Ramos (cell line): ENCODE measurements around the gene HMX2.

ENCODE experiments used
- in situ Hi-C: fragments of 300-500 bp; cut with MboI; formaldehyde crosslinking; loops from one replicate; pipeline ENCODE4 v1.14.3; 2022; ENCODE audit warnings: low sequenced_read_pairs; ENCODE audit not compliant: unreplicated experiment

Gene HMX2

GRCh38 chr10:123147635-123148413 lies at the start of gene HMX2:
TSS of gene HMX2 (plus strand) at chr10:123148136. CDS start at chr10:123148379, 243 bp downstream.
- in situ Hi-C loops: no loop called here

- in situ Hi-C loops: no loop called here
Measured at GRCh38 chr10:123100030-123100762, 47.7 kb upstream of the HMX2 start.

- in situ Hi-C loops: no loop called here
Measured at GRCh38 chr10:123101872-123102271, 46.1 kb upstream of the HMX2 start.

- in situ Hi-C loops: no loop called here
Measured at GRCh38 chr10:123102673-123103072, 45.3 kb upstream of the HMX2 start.

- in situ Hi-C loops: no loop called here
Measured at GRCh38 chr10:123103944-123104343, 44.0 kb upstream of the HMX2 start.

GRCh38 chr10:123109466-123109865 lies 38.5 kb upstream of the HMX2 start:
- in situ Hi-C loops: no loop called here

- in situ Hi-C loops: no loop called here
Measured at GRCh38 chr10:123117644-123118417, 30.1 kb upstream of the HMX2 start.

GRCh38 chr10:123119081-123119480 lies 28.9 kb upstream of the HMX2 start:
- in situ Hi-C loops: no loop called here

- in situ Hi-C loops: no loop called here
Measured at GRCh38 chr10:123126246-123126645, 21.7 kb upstream of the HMX2 start.

GRCh38 chr10:123129618-123130271 lies 18.2 kb upstream of the HMX2 start:
- in situ Hi-C loops: loop anchor here (5.0 kb wide), 1 partner anchor 423 kb away; no protein-coding TSS in a partner anchor

- in situ Hi-C loops: loop anchor here (5.0 kb wide), 1 partner anchor 419 kb away; no protein-coding TSS in a partner anchor
Measured at GRCh38 chr10:123132576-123133477, 15.1 kb upstream of the HMX2 start.

- in situ Hi-C loops: loop anchor here (5.0 kb wide), 1 partner anchor 419 kb away; no protein-coding TSS in a partner anchor
Measured at GRCh38 chr10:123133541-123134342, 14.2 kb upstream of the HMX2 start.

GRCh38 chr10:123134343-123134914 lies 13.5 kb upstream of the HMX2 start:
- in situ Hi-C loops: loop anchor here (5.0 kb wide), 1 partner anchor 418 kb away; no protein-coding TSS in a partner anchor

GRCh38 chr10:123134915-123135414 lies 13.0 kb upstream of the HMX2 start:
- in situ Hi-C loops: loop anchor here (5.0 kb wide), 1 partner anchor 417 kb away; no protein-coding TSS in a partner anchor

GRCh38 chr10:123135415-123136141 lies 12.4 kb upstream of the HMX2 start, which contains the start of gene HMX3:
TSS of gene HMX3 (plus strand) at chr10:123135970. CDS start at chr10:123136051, 81 bp downstream.
- in situ Hi-C loops: no loop called here

GRCh38 chr10:123136221-123136805 lies 11.6 kb upstream of the HMX2 start:
- in situ Hi-C loops: no loop called here
